ENCODE measurements around the gene MOGAT2.

Gene MOGAT2

DNA sequence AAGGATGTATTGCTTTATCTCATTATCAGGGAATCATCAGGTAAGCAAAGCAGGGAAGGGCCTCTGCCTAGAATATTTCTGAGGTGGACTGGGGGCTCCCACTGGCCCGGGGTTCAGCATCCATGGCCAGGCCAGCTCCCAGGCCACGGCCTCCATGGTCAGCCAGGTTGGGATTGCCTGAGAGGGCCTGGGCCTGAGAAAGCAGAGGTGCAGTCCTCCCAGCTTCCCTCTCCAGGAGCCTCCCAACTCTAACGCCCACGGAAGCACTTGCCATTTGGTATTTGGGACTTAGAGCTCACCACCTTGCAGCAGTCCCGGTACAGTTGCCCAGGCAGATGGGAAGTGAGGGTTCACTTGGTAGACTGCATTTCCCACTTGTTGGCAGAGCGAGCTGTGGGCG lies 63.7 kb downstream of the MOGAT2 start:
- DNase-seq = no peak

DNA sequence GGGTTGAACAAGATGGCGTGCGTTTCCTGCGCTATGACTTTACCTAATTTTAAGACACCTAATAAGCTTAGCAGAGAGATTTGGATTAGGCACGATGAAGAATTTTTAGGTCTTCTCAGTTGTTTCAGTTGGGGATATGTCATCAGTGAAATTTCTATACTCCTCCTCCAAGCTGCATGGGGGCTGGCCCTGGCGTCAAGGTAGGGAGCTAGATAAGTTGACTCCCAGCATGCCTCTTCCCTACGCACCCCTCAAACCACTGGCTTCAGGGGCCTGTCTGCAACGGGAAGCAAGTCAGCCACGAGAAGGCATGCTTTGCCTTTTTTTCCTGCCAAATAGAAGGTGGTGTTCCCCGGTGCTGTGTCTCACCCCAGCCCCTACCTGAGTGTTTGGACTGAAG lies 64.2 kb downstream of the MOGAT2 start:
- no peak for DNase-seq

All from hematopoietic multipotent progenitor cell treated with erythropoietin and hydrocortisone succinate and interleukin-3 and kit ligand, for 4 days (in vitro differentiated cells).